Hindlimb muscle (tissue), 1 donor: ENCODE measurements around the gene ALG11. TPM values are rescaled to one million over a fixed set of nuclear protein-coding genes. Genes with fewer than 3 reads are reported as not detected.

Source experiments
- DNase-seq: peaks from one replicate; pipeline ENCODE4 v3.0.0-alpha.2; 2013
- polyA plus RNA-seq: library from polyadenylated mRNA; unstranded; fragments of 120-200 nt; gene quantifications from one replicate; pipeline ENCODE4 v1.2.1, GENCODE V29; 2013; ENCODE audit not compliant: insufficient read length

ALG11 gene
- polyA plus RNA-seq, 1 donor, result 17.5 TPM

GRCh38 chr13:51997641-51998330, 14.4 kb upstream of the ALG11 start:
- no peak for DNase-seq

DNA sequence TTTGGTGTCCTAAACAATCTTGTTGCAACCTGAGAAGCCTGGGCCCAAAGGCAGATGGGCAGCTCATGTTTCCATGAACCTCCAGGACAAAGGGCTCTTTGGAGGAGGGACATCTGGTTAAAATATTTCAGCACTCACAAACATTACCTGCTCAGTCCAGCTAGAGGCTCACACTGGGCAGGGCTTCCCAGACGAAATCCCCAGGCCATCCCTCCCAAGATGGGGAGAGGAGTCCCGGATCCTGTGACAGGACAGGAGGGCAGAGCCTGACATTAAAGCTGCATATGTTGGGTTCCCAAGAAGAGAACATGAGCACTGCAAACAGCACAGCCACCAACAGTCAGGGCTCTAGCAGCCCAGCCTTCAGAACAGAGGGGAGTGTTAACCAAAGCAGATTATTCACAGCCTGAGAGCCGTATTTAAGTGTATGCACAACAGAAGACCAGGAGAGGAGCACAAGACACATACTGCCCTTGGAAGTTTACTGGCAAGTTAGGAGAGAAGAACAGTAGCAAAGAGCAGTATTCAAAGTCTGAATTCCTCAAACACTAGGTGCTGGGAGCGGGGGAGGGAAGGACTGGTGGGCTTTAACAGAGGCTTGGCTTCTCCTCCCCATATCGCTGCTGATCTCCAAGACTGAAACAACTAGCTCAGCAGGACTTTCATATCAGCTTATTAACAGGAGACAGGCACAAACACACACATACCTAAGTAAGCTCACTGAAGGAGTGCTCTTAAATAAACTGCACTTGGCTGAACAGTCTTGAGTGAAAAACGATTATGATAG, 13.3 kb upstream of the ALG11 start:
- DNase-seq, result no peak

GRCh38 chr13:51999510-51999911, 12.7 kb upstream of the ALG11 start:
- no peak for DNase-seq

- no peak for DNase-seq
Observed at GRCh38 chr13:51999921-52000320, 12.3 kb upstream of the ALG11 start.

- DNase-seq, result no peak
Observed at GRCh38 chr13:52001120-52001731, 11.0 kb upstream of the ALG11 start.

GRCh38 chr13:52002361-52002760, 9.8 kb upstream of the ALG11 start:
- no peak for DNase-seq

GRCh38 chr13:52003541-52003940, 8.7 kb upstream of the ALG11 start:
- DNase-seq, result no peak

DNA sequence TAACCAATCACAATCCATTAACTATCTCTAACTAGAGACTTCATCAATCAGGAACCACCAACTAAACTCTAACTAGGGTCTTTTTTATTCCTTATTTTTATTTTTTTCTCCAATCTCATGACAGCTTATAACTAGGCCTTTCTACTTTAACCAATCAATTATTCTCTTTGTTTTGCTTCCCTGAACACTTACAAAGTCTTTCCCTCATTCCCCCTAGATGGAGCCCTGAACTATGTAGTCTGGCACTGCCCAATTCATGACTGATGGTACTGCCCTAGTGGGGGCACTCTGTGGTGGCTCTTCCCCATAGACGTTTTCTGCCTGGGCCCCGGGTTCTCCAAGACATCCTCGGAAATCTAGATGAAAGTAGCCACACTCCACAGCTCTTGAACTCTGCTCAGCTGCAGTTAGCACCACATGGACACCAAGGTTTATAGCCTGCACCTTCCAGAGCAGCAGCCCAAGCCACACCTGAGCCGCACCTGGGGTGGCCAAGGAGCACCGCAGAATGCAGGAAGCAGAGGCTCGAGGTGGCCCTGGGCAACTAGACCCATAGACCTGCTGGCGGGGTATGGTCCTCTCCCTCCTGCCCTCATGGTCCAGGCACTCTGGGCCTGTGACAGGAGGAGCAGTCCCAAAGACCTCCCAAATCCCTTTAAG, 7.6 kb upstream of the ALG11 start:
- DNase-seq, result no peak

- no peak for DNase-seq
Observed at GRCh38 chr13:52005841-52006522, 6.2 kb upstream of the ALG11 start.

DNA sequence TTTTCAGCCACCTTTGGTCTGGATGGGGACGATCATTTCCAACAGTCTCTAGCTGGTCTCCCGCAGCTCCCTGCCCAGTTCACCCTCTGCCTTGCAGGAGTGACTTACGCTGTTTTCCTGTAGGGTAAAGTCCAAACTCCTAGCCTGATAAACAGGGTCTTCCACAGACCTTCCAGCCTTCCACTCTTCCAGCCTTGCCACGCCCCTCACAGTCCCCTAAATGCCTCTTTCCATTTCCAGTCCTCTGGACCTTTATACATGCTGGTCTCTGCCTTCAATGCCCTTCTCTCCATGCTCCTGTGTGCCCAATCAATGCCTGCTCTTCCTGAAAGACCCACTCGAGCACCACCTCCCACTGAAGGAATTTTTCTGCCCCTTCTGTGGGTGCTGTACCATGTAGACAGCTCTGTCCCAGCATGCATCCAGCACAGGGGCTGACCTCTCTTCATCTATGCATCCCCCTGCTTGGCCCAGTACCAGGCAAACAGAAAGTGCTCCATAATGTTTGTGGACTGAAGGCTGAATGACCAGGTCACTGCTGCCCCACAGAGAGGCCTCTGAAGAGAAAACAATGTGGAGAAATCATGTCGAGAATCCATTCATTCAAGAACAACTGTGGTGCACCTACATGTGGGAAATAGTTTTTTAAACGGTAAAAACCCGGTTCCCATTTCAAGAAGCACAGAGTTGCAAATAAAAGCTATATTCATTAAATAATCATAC, 5.5 kb upstream of the ALG11 start:
- no peak for DNase-seq

- DNase-seq, result no peak
Observed at GRCh38 chr13:52009946-52010345, 2.3 kb upstream of the ALG11 start.

- DNase-seq, result no peak
Observed at GRCh38 chr13:52010890-52011631, 1.1 kb upstream of the ALG11 start, which contains the start of gene ATP7B. TSS of gene ATP7B (minus strand) at chr13:52011450. CDS start at chr13:52011337, 113 bp downstream.

DNA sequence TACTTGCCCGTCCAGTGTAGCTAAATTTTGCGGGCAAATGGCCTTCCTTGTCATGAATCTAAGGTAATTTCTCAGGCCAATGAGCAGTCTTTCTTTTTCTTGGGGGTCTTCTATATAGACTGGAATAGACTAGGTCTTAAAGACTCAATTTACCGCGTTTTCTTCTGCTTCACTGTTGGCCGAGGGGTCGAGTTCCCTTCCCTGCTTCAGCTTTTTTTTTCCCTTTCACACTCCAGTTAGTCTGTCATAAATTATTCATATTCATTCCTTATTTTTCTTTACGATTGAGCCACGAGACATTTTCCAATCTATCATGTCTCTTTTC, 276 bp downstream of the ALG11 start:
- no peak for DNase-seq

GRCh38 chr13:52016296-52016695, 4.1 kb downstream of the ALG11 start:
- DNase-seq, result no peak

DNA sequence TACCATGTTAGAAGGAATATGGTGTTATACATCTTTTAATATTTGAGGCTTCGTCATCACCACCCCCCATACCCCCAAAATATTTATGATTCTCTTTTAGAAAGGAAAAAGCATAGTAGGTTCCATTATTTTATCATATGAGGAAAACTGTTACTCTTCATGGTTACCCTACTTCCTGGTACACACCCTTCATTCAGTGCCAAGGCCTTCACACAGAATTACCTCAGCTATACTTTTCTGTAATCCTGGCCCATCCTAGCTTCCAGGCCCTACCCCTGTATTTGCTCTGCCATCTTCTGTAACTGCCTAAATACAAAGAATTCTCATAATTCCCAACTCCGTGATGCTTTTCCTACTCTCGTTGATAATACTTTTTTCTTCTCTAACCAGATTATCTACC, 8.0 kb downstream of the ALG11 start:
- no peak for DNase-seq

GRCh38 chr13:52022356-52022755, 10.2 kb downstream of the ALG11 start:
- no peak for DNase-seq

- DNase-seq, result no peak
Observed at GRCh38 chr13:52024481-52024880, 12.3 kb downstream of the ALG11 start, which contains the start of gene UTP14C. TSS of gene UTP14C (plus strand) at chr13:52024691. CDS start at chr13:52028805, 4,114 bp downstream.

- DNase-seq, result no peak
Observed at GRCh38 chr13:52025475-52026245, 13.5 kb downstream of the ALG11 start.

GRCh38 chr13:52026246-52026626, 14.0 kb downstream of the ALG11 start:
- DNase-seq, result no peak

DNA sequence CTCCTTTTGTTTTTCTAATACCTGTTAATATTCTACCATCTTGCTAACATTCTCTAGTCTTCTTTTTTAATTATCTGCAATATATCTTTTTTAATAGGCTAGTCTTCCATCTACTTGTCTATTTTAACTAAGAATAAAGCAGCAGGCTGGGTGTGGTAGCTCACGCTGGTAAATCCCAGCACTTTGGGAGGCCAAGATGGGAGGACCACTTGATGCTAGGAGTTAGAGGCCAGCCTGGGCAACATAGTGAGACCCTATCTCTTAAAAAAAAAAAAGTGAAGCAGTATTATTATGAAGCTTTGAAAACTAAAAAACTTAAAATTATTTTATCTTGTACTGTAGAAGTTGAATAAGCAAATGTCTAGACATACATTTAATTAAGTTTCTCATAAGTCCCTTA, 15.6 kb downstream of the ALG11 start:
- no peak for DNase-seq
